ENCODE data around the gene RAD54L2.
"Not testable (repeated sequence)": the region's sequence is repeated elsewhere in the genome, so short reads cannot be mapped to it uniquely, and the experiment has no call there.

The RAD54L2 gene

GRCh38 chr3:51539291-51539941 lies 897 bp downstream of the RAD54L2 start:
- peak; percentile 51 for DNase-seq (ENCODE audit: low read depth)

- not testable (repeated sequence) for DNase-seq (ENCODE audit: low read depth)
Observed at GRCh38 chr3:51542596-51542995, 4.1 kb downstream of the RAD54L2 start.

- DNase-seq (ENCODE audit: low read depth): no peak
Observed at GRCh38 chr3:51544011-51544775, 5.7 kb downstream of the RAD54L2 start.

- no peak for DNase-seq (ENCODE audit: low read depth)
Observed at GRCh38 chr3:51547274-51547673, 8.8 kb downstream of the RAD54L2 start.

GRCh38 chr3:51549311-51549710 lies 10.8 kb downstream of the RAD54L2 start:
- no peak for DNase-seq (ENCODE audit: low read depth)

- no peak for DNase-seq (ENCODE audit: low read depth)
Observed at GRCh38 chr3:51550080-51550819, 11.7 kb downstream of the RAD54L2 start.

- DNase-seq (ENCODE audit: low read depth): no peak
Observed at GRCh38 chr3:51557993-51558392, 19.5 kb downstream of the RAD54L2 start.

GRCh38 chr3:51559411-51559888 lies 20.9 kb downstream of the RAD54L2 start:
- DNase-seq (ENCODE audit: low read depth): no peak

GRCh38 chr3:51559961-51560360 lies 21.4 kb downstream of the RAD54L2 start:
- DNase-seq (ENCODE audit: low read depth): no peak

- DNase-seq (ENCODE audit: low read depth): not testable (repeated sequence)
Observed at GRCh38 chr3:51562403-51562802, 23.9 kb downstream of the RAD54L2 start.

- no peak for DNase-seq (ENCODE audit: low read depth)
Observed at GRCh38 chr3:51568036-51568435, 29.5 kb downstream of the RAD54L2 start.

- no peak for DNase-seq (ENCODE audit: low read depth)
Observed at GRCh38 chr3:51568996-51569395, 30.5 kb downstream of the RAD54L2 start.

- DNase-seq (ENCODE audit: low read depth): no peak
Observed at GRCh38 chr3:51578238-51578637, 39.7 kb downstream of the RAD54L2 start.

GRCh38 chr3:51580418-51580817 lies 41.9 kb downstream of the RAD54L2 start:
- no peak for DNase-seq (ENCODE audit: low read depth)

GRCh38 chr3:51581524-51581923 lies 43.0 kb downstream of the RAD54L2 start:
- DNase-seq (ENCODE audit: low read depth): no peak

- no peak for DNase-seq (ENCODE audit: low read depth)
Observed at GRCh38 chr3:51585197-51585596, 46.7 kb downstream of the RAD54L2 start.

GRCh38 chr3:51585871-51586270 lies 47.4 kb downstream of the RAD54L2 start:
- DNase-seq (ENCODE audit: low read depth): no peak
